H1 (cell line): ENCODE measurements around the gene RB1. TPM values are rescaled to one million over a fixed set of nuclear protein-coding genes. Genes with fewer than 3 reads are reported as not detected.

Source experiments
- CTCF ChIA-PET: fragments of 300-600 bp; sonication (Branson Sonifier 250); formaldehyde crosslinking; loops from one replicate; lab custom pipeline; 2021; ENCODE audit not compliant: partially characterized antibody; lab: Charles Lee
- POLR2A ChIA-PET: fragments of 300-600 bp; sonication (Branson Sonifier 250); formaldehyde crosslinking; loops from one replicate; lab custom pipeline; 2021; ENCODE audit warnings: inconsistent platforms; ENCODE audit not compliant: partially characterized antibody; lab: Charles Lee
- DNase-seq, 2 experiments: peaks; one replicate each; pipeline versions ENCODE4 v3.0.0 to v3.0.0-alpha.2; 2010 to 2022; ENCODE audit warnings: low spot score in 2 of 2, low read depth in 1 of 2, mixed read lengths in 1 of 2
- FAIRE-seq: peaks from 2 replicates; lab custom pipeline; 2011; peaks lifted over from hg19 to GRCh38; lab: Jason Lieb, UNC
- H2AFZ ChIP-seq: 2 replicates; pipeline ENCODE4 v1.8.1; 2012; ENCODE audit warnings: low read length, inconsistent platforms
- H2AK5ac ChIP-seq: 2 replicates; pipeline ENCODE4 v1.6.1; 2013; ENCODE audit warnings: low read depth, low read length
- H2BK120ac ChIP-seq: replicated peaks from 2 replicates; pipeline ENCODE3; 2013; ENCODE audit warnings: low read depth, low read length, inconsistent platforms
- H2BK12ac ChIP-seq: 2 replicates; pipeline ENCODE4 v1.6.1; 2013; ENCODE audit warnings: low read depth, low read length
- H2BK15ac ChIP-seq: 2 replicates; pipeline ENCODE4 v1.6.1; 2013; ENCODE audit warnings: low read length
- H2BK20ac ChIP-seq: 2 replicates; pipeline ENCODE4 v1.6.1; 2013; ENCODE audit warnings: low read length
- H2BK5ac ChIP-seq: 2 replicates; pipeline ENCODE4 v1.6.1; 2013; ENCODE audit warnings: low read depth, low read length
- H3K14ac ChIP-seq: 2 replicates; pipeline ENCODE4 v1.6.1; 2013; ENCODE audit warnings: inconsistent platforms; ENCODE audit not compliant: insufficient read length
- H3K18ac ChIP-seq: 2 replicates; pipeline ENCODE4 v1.6.1; 2013; ENCODE audit warnings: low read length; ENCODE audit errors: extremely low read depth
- H3K23ac ChIP-seq: 2 replicates; pipeline ENCODE4 v1.6.1; 2013; ENCODE audit warnings: inconsistent platforms; ENCODE audit not compliant: insufficient read length
- H3K23me2 ChIP-seq: 2 replicates; pipeline ENCODE4 v1.6.1; 2013; ENCODE audit warnings: low read depth, low read length
- H3K27ac ChIP-seq: 2 replicates; pipeline ENCODE4 v1.6.1; 2011; ENCODE audit warnings: low read depth, low read length, inconsistent platforms
- H3K27me3 ChIP-seq, 4 experiments: replicated peaks in 1 of 4; 1 replicate in 1 of 4; 2 replicates in 3 of 4; pipeline versions ENCODE4 v1.6.1 to v1.8.1; 2011 to 2013; ENCODE audit warnings: low read length in 3 of 4, mild to moderate bottlenecking in 3 of 4, inconsistent platforms in 2 of 4, mixed read lengths in 2 of 4, moderate library complexity in 1 of 4; ENCODE audit not compliant: control insufficient read depth in 3 of 4, insufficient read depth in 3 of 4; ENCODE audit errors: extremely low read depth in 1 of 4
- H3K36me3 ChIP-seq, 4 experiments: 2 replicates each; pipeline versions ENCODE4 v1.6.1 to v1.8.1; 2011 to 2013; ENCODE audit warnings: mild to moderate bottlenecking in 4 of 4, low read length in 3 of 4, moderate library complexity in 2 of 4, control low read depth in 1 of 4, inconsistent platforms in 1 of 4; ENCODE audit not compliant: insufficient read depth in 4 of 4, control insufficient read depth in 2 of 4
- H3K4ac ChIP-seq: replicated peaks from 2 replicates; pipeline ENCODE3; 2013; ENCODE audit warnings: low read length, low read depth, mixed read lengths, inconsistent platforms; ENCODE audit not compliant: insufficient read length
- H3K4me1 ChIP-seq, 4 experiments: replicated peaks in 1 of 4; 1 replicate in 1 of 4; 2 replicates in 3 of 4; pipeline versions ENCODE4 v1.6.1 to v1.8.1; 2011 to 2013; ENCODE audit warnings: low read length in 3 of 4, inconsistent platforms in 2 of 4, mixed read lengths in 1 of 4; ENCODE audit not compliant: insufficient read depth in 4 of 4, control insufficient read depth in 3 of 4
- H3K4me2 ChIP-seq, 2 experiments: 2 replicates each; pipeline versions ENCODE4 v1.6.1 to v1.8.1; 2011 to 2013; ENCODE audit warnings: low read depth in 2 of 2, low read length in 2 of 2, control low read depth in 1 of 2, inconsistent platforms in 1 of 2, mild to moderate bottlenecking in 1 of 2; ENCODE audit not compliant: insufficient read depth in 1 of 2
- H3K4me3 ChIP-seq, 4 experiments: fragments of 200-600, 300-600 bp in 1 of 4; sonication (generic), shearing (Covaris generic), sonication (Bioruptor Twin) in 1 of 4; 2 replicates each; pipeline versions ENCODE4 v1.5.1 to v1.8.1; 2011 to 2016; ENCODE audit warnings: low read length in 4 of 4, low read depth in 3 of 4, control low read depth in 2 of 4, inconsistent platforms in 2 of 4, mild to moderate bottlenecking in 2 of 4, mixed read lengths in 1 of 4, moderate library complexity in 1 of 4; ENCODE audit not compliant: insufficient read depth in 2 of 4; ENCODE audit errors: extremely low read depth in 1 of 4
- H3K56ac ChIP-seq: replicated peaks from 2 replicates; pipeline ENCODE3; 2013; ENCODE audit warnings: low read depth, mild to moderate bottlenecking, mixed read lengths, low read length, inconsistent platforms; ENCODE audit not compliant: insufficient read length
- H3K79me1 ChIP-seq: 2 replicates; pipeline ENCODE4 v1.6.1; 2013; ENCODE audit warnings: low read depth, low read length, control low read depth
- H3K79me2 ChIP-seq, 2 experiments: 2 replicates each; pipeline versions ENCODE4 v1.6.1 to v1.8.1; 2012 to 2013; ENCODE audit warnings: low read length in 2 of 2, mild to moderate bottlenecking in 2 of 2, inconsistent platforms in 1 of 2; ENCODE audit not compliant: insufficient read depth in 2 of 2, control insufficient read depth in 1 of 2
- H3K9ac ChIP-seq, 4 experiments: replicated peaks in 1 of 4; 1 replicate in 1 of 4; 2 replicates in 3 of 4; pipeline versions ENCODE4 v1.6.1 to v1.8.1; 2011 to 2013; ENCODE audit warnings: low read depth in 3 of 4, low read length in 3 of 4, control low read depth in 2 of 4, mild to moderate bottlenecking in 2 of 4, moderate library complexity in 2 of 4, inconsistent platforms in 1 of 4; ENCODE audit errors: extremely low read depth in 1 of 4
- H3K9me3 ChIP-seq, 2 experiments: 2 replicates each; pipeline versions ENCODE4 v1.6.1 to v1.8.1; 2012 to 2013; ENCODE audit warnings: mild to moderate bottlenecking in 2 of 2, moderate library complexity in 2 of 2, control low read depth in 1 of 2, inconsistent platforms in 1 of 2, low read depth in 1 of 2, low read length in 1 of 2, mixed read lengths in 1 of 2; ENCODE audit not compliant: insufficient read depth in 2 of 2
- H4K20me1 ChIP-seq, 2 experiments: replicated peaks in 1 of 2; 2 replicates each; pipeline versions ENCODE3 to v1.8.1; 2011 to 2013; ENCODE audit warnings: inconsistent platforms in 2 of 2, low read length in 2 of 2, mild to moderate bottlenecking in 1 of 2; ENCODE audit not compliant: insufficient read depth in 2 of 2, control insufficient read depth in 1 of 2
- H4K5ac ChIP-seq: 2 replicates; pipeline ENCODE4 v1.6.1; 2013; ENCODE audit warnings: low read length, low read depth, mixed read lengths, inconsistent platforms; ENCODE audit not compliant: insufficient read length
- H4K8ac ChIP-seq: 2 replicates; pipeline ENCODE4 v1.8.0; 2013; ENCODE audit warnings: mild to moderate bottlenecking, moderate library complexity, low read length, inconsistent platforms; ENCODE audit not compliant: insufficient read depth; ENCODE audit errors: extremely low read depth
- H4K91ac ChIP-seq: replicated peaks from 2 replicates; pipeline ENCODE3; 2013; ENCODE audit warnings: low read length, mixed read lengths, inconsistent platforms; ENCODE audit not compliant: insufficient read length
- CBX5 ChIP-seq: fragments of 300-800, 300-1000 bp; sonication (generic); IDR thresholded peaks from 2 replicates; pipeline ENCODE4 v1.7.1; 2016; ENCODE audit warnings: antibody characterized with exemption, low read length, low read depth
- EZH2 ChIP-seq: fragments of 200-600 bp; sonication (generic); IDR thresholded peaks from 2 replicates; pipeline ENCODE4 v1.7.1; 2012; ENCODE audit warnings: low read depth, mild to moderate bottlenecking, moderate library complexity, low read length, inconsistent platforms; ENCODE audit not compliant: severe bottlenecking
- RFX5 ChIP-seq: IDR thresholded peaks from 2 replicates; pipeline ENCODE4 v1.6.1; 2011; ENCODE audit warnings: low read depth, low read length, improper control_type of control experiment, borderline replicate concordance
- SIX5 ChIP-seq: IDR thresholded peaks from 2 replicates; pipeline ENCODE4 v1.6.1; 2011; ENCODE audit warnings: mild to moderate bottlenecking, low read depth, low read length
- TCF12 ChIP-seq: IDR thresholded peaks from 2 replicates; pipeline ENCODE4 v1.6.1; 2011; ENCODE audit warnings: low read depth, mild to moderate bottlenecking, low read length
- WGBS, 2 experiments: shearing (Covaris generic) in 1 of 2; methylation state at CpG; one replicate each; pipeline versions ENCODE4 v1.1.6 to v1.1.7; 2013 to 2015; ENCODE audit warnings: low lambda C conversion rate in 2 of 2, mixed read lengths in 2 of 2, inconsistent platforms in 1 of 2, low coverage in 1 of 2, missing lambda C conversion rate in 1 of 2; ENCODE audit not compliant: insufficient replicate concordance in 2 of 2, insufficient coverage in 1 of 2, insufficient read length in 1 of 2; ENCODE audit errors: extremely low coverage in 1 of 2, missing lambda C conversion rate in 1 of 2; 5-methylcytosine and 5-hydroxymethylcytosine counted together
- polyA plus RNA-seq, 7 experiments: library from polyadenylated mRNA; depleted of rRNA in 3 of 7; stranded (reverse) in 5 of 7; unstranded in 2 of 7; fragments of >200 nt in 5 of 7; fragments of 200-250 nt in 2 of 7; gene quantifications; 1 replicate in 5 of 7; 2 replicates in 1 of 7; 4 replicates in 1 of 7; pipeline versions ENCODE4 v1.2.1 to v1.2.3, GENCODE V29; 2011 to 2013; ENCODE audit warnings: missing spikeins in 2 of 7, mixed read lengths in 2 of 7
- total RNA-seq: library from RNA; stranded (reverse); fragmentation: NEBNext Ultra II Directional; extraction: Animal tissue kit (Norgen Biotek cat#: 25700); gene quantifications from 2 replicates; pipeline ENCODE4 v1.2.1, GENCODE V29; 2021

Gene RB1
- total and polyA plus RNA-seq, 2 of the 8 experiments (the other 6 are each of a cell fraction or from before 2014, with no cell fraction given), result 4.1 to 17.5 TPM

DNA sequence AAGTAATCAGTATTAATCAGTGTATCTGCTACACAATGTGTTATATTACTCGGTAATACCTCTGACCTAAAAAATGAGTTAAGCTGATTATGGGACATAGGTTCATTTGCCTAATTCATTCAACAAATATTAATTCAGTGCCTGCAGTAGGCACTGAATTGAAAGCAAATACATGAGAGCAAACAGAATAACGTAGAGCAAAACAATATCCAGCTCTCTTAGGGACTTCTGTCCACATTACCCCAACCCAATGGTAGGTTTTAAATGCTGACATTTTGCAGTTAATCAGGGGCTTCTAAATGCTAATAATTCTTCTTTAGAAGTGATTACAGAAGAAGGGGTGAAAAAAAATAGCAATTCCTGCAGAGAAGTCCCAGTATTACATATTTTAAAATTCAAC is 224.4 kb downstream of the RB1 start:
- peaks cover 0 to 28% of the 10 kb centered on the region in 2 experiments; a peak in 2 of 4 replicates for H3K79me2 ChIP-seq
- no peak overlapping the region for H3K56ac ChIP-seq
- no peak overlapping the region for H3K4me3 ChIP-seq
- no peaks in the 10 kb centered on the region for H3K36me3 ChIP-seq
- TF ChIP-seq CBX5, result no peak
- no peak for TF ChIP-seq EZH2
- TF ChIP-seq RFX5, result no peak
- TF ChIP-seq TCF12, result no peak
- no peak for TF ChIP-seq SIX5
- TF ChIP-seq, all 59 proteins: peak for 0
- H3K23ac ChIP-seq, result no peak overlapping the region
- H3K18ac ChIP-seq, result no peak overlapping the region
- no peak overlapping the region for H3K4ac ChIP-seq
- no peak overlapping the region for H3K14ac ChIP-seq
- H3K27ac ChIP-seq, result no peak overlapping the region
- no peak overlapping the region for H2BK20ac ChIP-seq
- H4K5ac ChIP-seq, result no peak overlapping the region
- H2BK15ac ChIP-seq, result no peak overlapping the region
- H2AFZ ChIP-seq, result no peak overlapping the region
- 94% methylated on average over 2 of the region's 2 CpGs; no CpG with 5 or more reads in 1 of the 2 experiments for WGBS, 2 experiments
- no peak overlapping the region for H3K9ac ChIP-seq
- H3K4me2 ChIP-seq, result no peak overlapping the region
- no peak overlapping the region for H4K8ac ChIP-seq
- H2BK5ac ChIP-seq, result no peak overlapping the region
- POLR2A ChIA-PET, result no interaction called here
- peaks cover 0 to 6% (median 2%) of the 10 kb centered on the region in 4 experiments; a peak in 3 of 7 replicates for H3K4me1 ChIP-seq
- DNase-seq (no peak), FAIRE-seq (no peak)
- no peaks in the 10 kb centered on the region for H3K27me3 ChIP-seq
- H2BK120ac ChIP-seq, result no peak overlapping the region
- CTCF ChIA-PET, result interaction anchor here (1.6 kb wide), 1 partner anchor 52 kb away, joined by 5 read pairs; no protein-coding TSS in a partner anchor
- no peak overlapping the region for H2BK12ac ChIP-seq
- no peak overlapping the region for H2AK5ac ChIP-seq
- no peak overlapping the region for H4K91ac ChIP-seq
- no peaks in the 10 kb centered on the region for H4K20me1 ChIP-seq
- no peaks in the 10 kb centered on the region for H3K79me1 ChIP-seq
- H3K23me2 ChIP-seq, result peaks cover 2% of the 10 kb centered on the region
- no peaks in the 10 kb centered on the region for H3K9me3 ChIP-seq
